Stimulated activated CD4-positive, alpha-beta T cell treated with anti-CD3 and anti-CD28 coated beads, Interleukin-1b, Interleukin-23, amount 100 ng/mL, for 24 hours (primary cell): ENCODE measurements around the gene TRERF1.
"Not testable (repeated sequence)": the region's sequence is repeated elsewhere in the genome, so short reads cannot be mapped to it uniquely, and the experiment has no call there.

ENCODE experiments used
- DNase-seq, 4 experiments: peaks; one replicate each; pipeline ENCODE4 v3.0.0-alpha.2; 2020; ENCODE audit warnings: low read depth in 4 of 4, low spot score in 1 of 4

The TRERF1 gene

GRCh38 chr6:42202131-42202915 lies 249.4 kb downstream of the TRERF1 start:
- not testable (repeated sequence) for DNase-seq

- DNase-seq: no peak
Measured at GRCh38 chr6:42201382-42201781, 250.3 kb downstream of the TRERF1 start.

GRCh38 chr6:42200035-42200434 lies 251.7 kb downstream of the TRERF1 start:
- DNase-seq: no peak

- DNase-seq: no peak
Measured at GRCh38 chr6:42199106-42199981, 252.4 kb downstream of the TRERF1 start.

GRCh38 chr6:42197555-42198362 lies 254.0 kb downstream of the TRERF1 start:
- no peak for DNase-seq

- DNase-seq: no peak
Measured at GRCh38 chr6:42195415-42195814, 256.3 kb downstream of the TRERF1 start.

- no peak for DNase-seq
Measured at GRCh38 chr6:42194056-42194455, 257.7 kb downstream of the TRERF1 start.

GRCh38 chr6:42193491-42193894 lies 258.2 kb downstream of the TRERF1 start:
- DNase-seq: no peak

GRCh38 chr6:42192385-42192784 lies 259.3 kb downstream of the TRERF1 start:
- DNase-seq: not testable (repeated sequence)

- DNase-seq: no peak
Measured at GRCh38 chr6:42190554-42191183, 261.1 kb downstream of the TRERF1 start.

- DNase-seq: no peak
Measured at GRCh38 chr6:42188406-42188805, 263.3 kb downstream of the TRERF1 start.

- DNase-seq: no peak
Measured at GRCh38 chr6:42185597-42185996, 266.1 kb downstream of the TRERF1 start.

GRCh38 chr6:42184475-42184874 lies 267.3 kb downstream of the TRERF1 start:
- no peak for DNase-seq

GRCh38 chr6:42182101-42182500 lies 269.6 kb downstream of the TRERF1 start:
- no peak for DNase-seq

GRCh38 chr6:42179945-42180313 lies 271.8 kb downstream of the TRERF1 start:
- DNase-seq: no peak

GRCh38 chr6:42179261-42179944 lies 272.3 kb downstream of the TRERF1 start:
- DNase-seq: no peak

GRCh38 chr6:42177514-42178364 lies 274.0 kb downstream of the TRERF1 start:
- DNase-seq: no peak

GRCh38 chr6:42176981-42177380 lies 274.7 kb downstream of the TRERF1 start:
- no peak for DNase-seq

GRCh38 chr6:42175860-42176259 lies 275.9 kb downstream of the TRERF1 start:
- DNase-seq: no peak
